Lower lobe of right lung (tissue), 2 donors: ENCODE results near the gene EDEM1. TPM values are rescaled to one million over a fixed set of nuclear protein-coding genes. Genes with fewer than 3 reads are reported as not detected.

ENCODE experiments used
- ATAC-seq, 2 donors: fragments of 200-7000 bp; cut with Tn5 transposase; one replicate each; pipeline ENCODE4 v1.9.1; 2020 to 2022; ENCODE audit warnings: mild to moderate bottlenecking in 2 of 2, moderate library complexity in 2 of 2
- DNase-seq: peaks from one replicate; pipeline ENCODE4 v3.0.0-alpha.2; 2020
- H3K27ac ChIP-seq: fragments of 200-600 bp; one replicate; pipeline ENCODE4 v1.8.0; 2022
- H3K27me3 ChIP-seq: fragments of 200-600 bp; one replicate; pipeline ENCODE4 v1.8.0; 2022; ENCODE audit warnings: low read depth
- H3K36me3 ChIP-seq: fragments of 200-600 bp; one replicate; pipeline ENCODE4 v1.8.0; 2022; ENCODE audit warnings: mild to moderate bottlenecking
- H3K4me1 ChIP-seq: fragments of 200-600 bp; one replicate; pipeline ENCODE4 v1.8.0; 2022
- H3K4me3 ChIP-seq: fragments of 200-600 bp; one replicate; pipeline ENCODE4 v1.8.0; 2022; ENCODE audit warnings: mild to moderate bottlenecking
- H3K9me3 ChIP-seq: fragments of 200-600 bp; one replicate; pipeline ENCODE4 v1.8.0; 2022
- CTCF ChIP-seq: fragments of 200-600 bp; IDR thresholded peaks from one replicate; pipeline ENCODE4 v1.8.0; 2022; ENCODE audit warnings: antibody characterized with exemption, mild to moderate bottlenecking
- intact Hi-C: fragments of 100-400 bp; cut with DNase I; formaldehyde crosslinking; loops from one replicate; pipeline ENCODE4 v1.11.0; 2022
- long read RNA-seq: library from polyadenylated mRNA; unstranded; transcript quantifications from one replicate; pipeline ENCODE4 v2.0.0, GENCODE V29; 2021
- total RNA-seq: library from RNA; stranded (reverse); fragmentation: NEBNext Ultra II Directional; extraction: Animal tissue kit (Norgen Biotek cat#: 25700); gene quantifications from one replicate; pipeline ENCODE4 v1.2.1, GENCODE V29; 2021
- donor health status: DM: no; HTN: yes; CAD: no; lungs with severe emphysema.

Gene EDEM1
- total RNA-seq: 76.5 TPM
- long read RNA-seq, full-length matches to known transcripts: 26 of 61 reads
- long read RNA-seq, partial matches to known transcripts: 5 of 61 reads
- long read RNA-seq, other reads (novel, unspliced or antisense): 30 of 61 reads

DNA sequence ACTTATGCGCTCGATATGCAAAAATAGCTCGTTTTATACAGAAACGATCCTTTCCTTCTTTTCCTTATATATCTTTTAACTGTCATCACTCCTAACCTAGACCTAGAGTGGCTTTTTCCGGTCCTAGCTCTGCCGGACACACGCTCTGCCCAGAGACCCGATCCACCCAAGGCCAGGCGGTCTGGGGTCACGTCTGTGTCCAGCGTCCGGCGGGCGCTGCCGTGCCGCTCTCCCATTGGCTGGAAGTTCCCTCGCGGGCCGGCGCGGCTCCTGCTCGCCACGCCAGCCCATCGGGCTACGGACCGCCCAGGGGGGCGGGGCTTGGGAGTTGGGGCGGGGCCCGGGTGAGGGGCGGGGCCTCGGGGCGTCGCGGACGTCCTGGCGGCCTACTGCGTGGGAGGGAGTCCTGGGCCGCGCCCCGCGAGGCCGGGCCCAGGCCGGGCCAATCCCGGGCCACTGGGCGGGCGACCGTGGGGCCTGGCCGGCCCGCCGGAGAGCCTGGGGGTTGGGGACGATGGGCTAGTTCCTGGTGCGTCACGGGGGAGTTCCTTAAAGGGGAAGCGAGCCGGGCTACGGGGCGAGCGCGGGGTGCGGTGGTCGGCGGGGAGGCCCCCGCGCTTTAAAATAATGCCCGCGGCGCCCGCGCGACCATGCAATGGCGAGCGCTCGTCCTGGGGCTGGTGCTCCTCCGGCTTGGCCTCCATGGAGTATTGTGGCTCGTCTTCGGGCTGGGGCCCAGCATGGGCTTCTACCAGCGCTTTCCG lies at the start of gene EDEM1:
Gene EDEM1 (plus strand): TSS at position 552 of the 764 bp plus-strand sequence. CDS start 99 bp downstream, at position 651.
- intact Hi-C loops: no loop called here
- Histone ChIP-seq H3K27ac (peak within 1 kb of the TSS; percentile 100), H3K9me3 (no peaks in the 10 kb centered on the region), H3K4me1 (peaks cover 51% of the 10 kb centered on the region), H3K4me3 (peak within 1 kb of the TSS; percentile 96), H3K27me3 (no peaks in the 10 kb centered on the region), H3K36me3 (peaks cover 5% of the 10 kb centered on the region)
- peak; percentile 94 to 97 for ATAC-seq
- DNase-seq: peak; percentile 96
- TF ChIP-seq CTCF: peak; percentile 1

DNA sequence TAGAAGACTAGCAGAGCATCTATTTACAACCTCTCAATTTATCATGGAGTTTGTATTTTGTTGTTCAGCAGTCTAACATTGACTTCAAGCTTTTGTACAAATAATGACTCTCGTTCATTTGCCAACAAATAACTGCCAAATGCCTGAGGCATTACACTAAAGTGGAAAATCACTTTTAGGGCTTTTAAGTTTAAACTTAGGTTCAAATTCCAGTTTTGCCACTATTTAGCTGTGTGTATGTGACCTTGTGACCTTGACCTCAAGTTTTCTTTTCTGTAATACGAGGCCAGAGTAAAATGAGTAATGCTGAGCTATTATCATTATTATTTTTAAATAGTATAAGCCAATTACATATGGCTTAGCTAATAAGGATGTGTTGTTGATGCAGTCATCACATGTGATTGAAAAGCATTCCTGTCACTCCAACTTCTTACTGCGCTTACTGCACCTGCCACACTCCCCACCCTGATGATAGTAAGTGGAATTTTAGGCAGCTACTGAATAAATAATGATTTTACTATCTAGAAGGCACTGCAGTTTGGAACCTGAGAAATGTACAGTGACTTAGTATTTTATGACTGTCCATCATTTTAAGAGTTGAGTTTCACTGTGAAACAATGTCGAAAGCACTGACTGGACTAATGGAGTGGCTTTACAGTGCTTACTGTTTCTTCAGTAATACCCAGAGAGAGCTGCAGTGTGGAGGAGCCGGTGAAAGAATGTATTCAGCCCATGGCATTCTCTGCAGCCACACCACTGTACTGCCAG lies 49.1 kb upstream of the EDEM1 start:
- intact Hi-C loops: no loop called here
- ATAC-seq: peak; percentile 67 to 78
- H3K27ac ChIP-seq: peak overlapping the region; percentile 28

DNA sequence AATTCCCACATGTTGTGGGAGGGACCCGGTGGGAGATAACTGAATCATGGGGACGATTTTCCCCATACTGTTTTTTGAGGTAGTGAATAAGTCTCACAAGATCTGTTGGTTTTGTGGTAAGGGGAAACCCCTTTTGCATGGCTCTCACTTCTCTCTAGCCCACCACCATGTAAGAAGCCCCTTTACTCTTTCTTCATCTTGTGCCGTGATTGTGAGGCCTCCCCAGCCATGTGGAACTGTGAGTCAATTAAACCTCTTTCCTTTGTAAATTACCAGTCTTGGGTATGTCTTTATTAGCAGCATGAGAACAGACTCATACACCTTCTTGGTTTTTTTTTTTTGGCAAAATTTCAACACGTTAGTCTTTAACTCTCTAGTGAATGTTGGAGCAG lies 47.3 kb upstream of the EDEM1 start:
- no peaks in the 10 kb centered on the region for H3K36me3 ChIP-seq
- no peak overlapping the region for H3K4me3 ChIP-seq
- intact Hi-C loops: no loop called here
- TF ChIP-seq CTCF: no peak
- DNase-seq (no peak), ATAC-seq (no peak)
- H3K4me1 ChIP-seq: peaks cover 75% of the 10 kb centered on the region
- no peaks in the 10 kb centered on the region for H3K9me3 ChIP-seq
- peak overlapping the region; percentile 28 for H3K27ac ChIP-seq
- H3K27me3 ChIP-seq: no peaks in the 10 kb centered on the region

More for the DNA sequence above, 49.1 kb upstream of the EDEM1 start:
- TF ChIP-seq CTCF: no peak
- Histone ChIP-seq H3K36me3 (no peaks in the 10 kb centered on the region), H3K4me1 (peaks cover 76% of the 10 kb centered on the region), H3K27me3 (no peaks in the 10 kb centered on the region), H3K9me3 (no peaks in the 10 kb centered on the region), H3K4me3 (no peak overlapping the region)
- no peak for DNase-seq

- Histone ChIP-seq H3K27ac (no peak overlapping the region), H3K4me1 (peaks cover 79% of the 10 kb centered on the region), H3K4me3 (no peak overlapping the region), H3K9me3 (no peaks in the 10 kb centered on the region), H3K27me3 (no peaks in the 10 kb centered on the region), H3K36me3 (no peaks in the 10 kb centered on the region)
- ATAC-seq (no peak), DNase-seq (no peak)
- TF ChIP-seq CTCF: no peak
- intact Hi-C loops: no loop called here
Measured at GRCh38 chr3:5140839-5141238, 46.7 kb upstream of the EDEM1 start.

DNA sequence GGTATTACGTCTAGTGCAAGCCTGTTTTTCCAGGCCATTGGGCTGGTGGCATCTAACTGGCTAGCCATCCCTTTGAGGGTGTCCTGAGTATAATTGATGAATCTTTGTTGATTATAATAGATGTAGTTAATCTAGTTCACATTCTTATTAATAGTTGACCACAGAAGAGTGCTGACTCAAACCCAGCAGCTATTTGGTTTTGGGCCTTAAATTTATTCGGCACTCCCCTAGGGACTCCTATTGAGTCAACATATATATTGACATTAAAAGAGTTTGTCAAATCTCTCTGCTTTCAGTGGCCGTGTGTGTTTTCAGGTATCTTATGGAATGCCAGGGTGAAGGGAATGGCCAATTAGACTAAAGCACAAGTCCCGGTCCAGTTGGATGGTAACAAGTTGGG lies 45.7 kb upstream of the EDEM1 start:
- Histone ChIP-seq H3K27ac (no peak overlapping the region), H3K27me3 (no peaks in the 10 kb centered on the region), H3K4me1 (peaks cover 80% of the 10 kb centered on the region), H3K36me3 (no peaks in the 10 kb centered on the region), H3K4me3 (no peak overlapping the region), H3K9me3 (no peaks in the 10 kb centered on the region)
- intact Hi-C loops: no loop called here
- ATAC-seq (no peak), DNase-seq (no peak)
- no peak for TF ChIP-seq CTCF
